NK-92 treated with Interleukin-12 subunit alpha and Interleukin-12 subunit beta, amount 100 ng/mL, for 24 hours (cell line): ENCODE results near the gene MAPKBP1.

Experiments used
- DNase-seq: peaks from one replicate; lab custom pipeline; 2025; lab: John Stamatoyannopoulos, UW

Gene MAPKBP1

GRCh38 chr15:41868321-41868720, 94.0 kb downstream of the MAPKBP1 start:
- no peak for DNase-seq

DNA sequence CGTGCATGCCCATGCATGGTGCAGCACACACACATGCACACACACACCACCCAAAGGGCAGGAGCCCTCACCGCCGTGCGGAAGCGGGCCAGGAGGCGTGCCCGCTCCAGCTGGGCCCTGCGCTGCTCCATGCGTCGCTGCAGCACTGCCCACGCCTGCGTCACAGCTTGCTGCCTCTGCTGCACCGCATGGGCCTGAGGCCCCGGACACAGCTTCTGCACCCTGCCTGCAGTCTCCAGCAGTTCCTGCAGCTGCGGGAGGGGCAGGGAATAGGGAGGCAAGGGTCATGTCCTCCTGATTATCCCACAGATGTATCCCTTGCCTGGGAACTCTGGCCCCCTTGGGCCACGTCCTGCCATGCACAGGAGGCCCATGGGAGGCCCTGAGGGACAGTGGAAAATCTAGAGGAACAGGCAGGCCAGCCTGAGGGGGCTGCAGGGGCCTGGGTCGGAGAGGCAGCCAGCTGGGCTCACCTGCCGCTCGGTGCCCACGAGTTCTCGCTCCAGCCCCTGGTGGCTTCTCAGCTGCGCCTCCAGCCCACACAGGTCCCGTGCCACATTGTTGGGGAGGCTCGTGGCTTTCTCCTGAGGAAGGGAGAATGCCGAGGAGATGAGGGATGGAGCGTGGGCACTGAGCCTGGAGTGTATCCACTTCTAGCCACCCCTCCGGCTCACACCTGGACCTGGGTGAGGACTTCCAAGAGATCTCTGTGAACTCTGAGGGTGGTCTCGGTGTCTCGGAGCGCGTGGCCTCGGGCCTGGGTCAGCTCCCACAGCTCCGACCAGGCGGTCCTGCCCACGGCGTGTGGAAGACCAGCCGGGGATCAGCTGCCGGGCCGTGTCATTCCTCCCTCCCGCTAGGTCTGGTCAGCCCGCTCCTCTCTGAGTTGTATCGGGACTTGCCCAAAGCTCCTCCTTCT, 95.7 kb downstream of the MAPKBP1 start:
- DNase-seq = no peak

- DNase-seq = no peak
Observed at GRCh38 chr15:41870689-41871081, 96.4 kb downstream of the MAPKBP1 start.

DNA sequence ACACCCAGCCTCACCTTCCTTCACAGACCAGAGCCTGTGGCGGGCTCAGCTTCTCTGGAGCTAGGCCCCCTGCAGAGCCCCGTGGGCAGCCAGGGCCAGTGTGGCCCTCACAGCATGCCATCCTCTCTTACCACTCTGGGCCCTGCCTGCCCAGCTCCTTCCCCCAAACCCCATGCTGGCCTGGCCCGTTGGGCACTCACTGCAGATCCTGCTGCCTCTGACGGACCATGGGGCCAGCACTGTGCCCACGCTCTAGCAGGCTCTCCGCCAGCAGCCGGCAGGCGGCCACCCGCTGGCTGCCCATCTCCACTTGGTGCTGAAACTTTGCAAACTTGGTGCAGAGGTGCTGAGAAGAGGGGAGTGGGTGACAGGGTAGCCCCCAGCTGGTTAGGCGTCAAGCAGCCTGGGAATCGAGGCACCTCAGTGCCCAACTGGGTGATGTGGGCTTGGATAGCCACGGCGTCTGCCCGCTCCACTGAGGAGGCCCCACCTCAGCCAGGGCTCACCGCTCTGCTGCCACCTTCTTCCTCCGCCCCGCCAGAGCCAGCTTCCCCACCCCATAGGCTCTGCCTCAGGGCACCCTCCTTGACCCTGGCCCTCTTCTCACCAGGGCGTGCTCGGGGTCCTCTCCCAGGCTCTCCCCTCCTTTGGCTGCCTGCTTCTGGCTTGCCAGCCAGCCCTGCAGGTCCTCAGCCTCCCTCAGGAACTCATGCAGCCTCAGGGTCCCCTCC, 97.1 kb downstream of the MAPKBP1 start:
- DNase-seq = no peak

DNA sequence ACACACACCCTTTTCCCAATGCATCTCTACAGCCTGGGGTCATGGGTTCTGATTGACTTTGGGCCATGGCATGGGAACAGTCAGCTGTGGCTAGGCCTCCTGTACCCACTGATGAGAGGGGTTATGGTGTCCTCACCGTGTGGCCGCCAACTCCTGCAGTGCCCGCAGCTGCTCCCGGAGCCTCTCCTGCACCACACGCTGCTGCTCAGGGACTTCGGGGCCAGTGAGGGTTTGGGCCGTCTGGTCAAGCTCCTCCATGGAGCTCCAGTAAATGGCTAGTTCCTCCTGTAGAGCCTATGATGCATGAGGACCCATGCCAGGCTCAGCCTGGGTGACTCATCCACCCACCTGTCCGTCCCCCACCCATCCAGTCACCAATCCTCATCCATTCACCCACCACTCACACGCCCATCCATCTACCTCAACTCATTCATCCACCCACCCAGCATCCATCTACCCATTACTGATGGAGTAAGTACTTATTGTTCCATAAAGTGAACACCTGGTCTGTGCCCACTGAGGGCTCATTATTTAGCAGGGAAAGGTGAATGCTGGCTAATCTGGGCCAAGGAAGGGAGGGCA, 98.0 kb downstream of the MAPKBP1 start:
- DNase-seq = no peak

- DNase-seq = no peak
Observed at GRCh38 chr15:41873711-41874110, 99.4 kb downstream of the MAPKBP1 start.

GRCh38 chr15:41874736-41875135, 100.5 kb downstream of the MAPKBP1 start:
- no peak for DNase-seq

DNA sequence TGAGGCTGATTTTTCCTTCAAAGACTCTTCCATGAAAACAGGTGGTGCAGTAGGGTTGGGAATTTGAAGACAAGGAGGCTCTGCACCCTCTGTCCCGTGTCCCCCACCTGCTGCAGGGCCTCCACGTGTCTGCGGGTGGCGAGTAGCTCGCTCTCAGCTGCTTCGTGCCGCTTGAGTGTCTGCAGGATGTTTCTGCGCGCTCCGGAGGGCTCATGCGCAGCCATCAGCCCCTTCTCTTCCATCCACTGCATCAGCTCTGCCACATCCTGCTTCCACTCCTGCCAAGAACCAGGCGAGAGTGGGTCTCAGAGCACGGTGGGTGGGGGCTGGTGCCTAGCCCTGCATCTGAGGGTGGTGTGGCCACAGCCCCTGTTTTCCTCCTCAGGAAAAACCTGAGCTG, 101.7 kb downstream of the MAPKBP1 start:
- DNase-seq = no peak

- no peak for DNase-seq
Observed at GRCh38 chr15:41876689-41877088, 102.4 kb downstream of the MAPKBP1 start.
